Loucy (cell line): Measurements from ENCODE around the gene PHACTR3.

Source experiments
- H2AFZ ChIP-seq: fragments of 200-600 bp; sonication (generic); 2 replicates; pipeline ENCODE4 v1.6.0; 2016; ENCODE audit warnings: antibody characterized with exemption, mild to moderate bottlenecking, low read length, moderate library complexity
- H3F3A ChIP-seq: fragments of 200-600 bp; 2 replicates; pipeline ENCODE4 v1.6.0; 2016; ENCODE audit warnings: antibody characterized with exemption, low read depth, mild to moderate bottlenecking
- H3K27me3 ChIP-seq: fragments of 200-600 bp; sonication (generic); 2 replicates; pipeline ENCODE4 v1.6.1; 2014; ENCODE audit warnings: low read length, mild to moderate bottlenecking; ENCODE audit not compliant: insufficient read depth, poor library complexity, severe bottlenecking
- H3K36me3 ChIP-seq: fragments of 200-600 bp; sonication (generic); 2 replicates; pipeline ENCODE4 v1.6.1; 2016; ENCODE audit warnings: low read length; ENCODE audit not compliant: insufficient read depth
- H3K4me1 ChIP-seq: fragments of 200-600 bp; sonication (generic); 2 replicates; pipeline ENCODE4 v1.5.1; 2014; ENCODE audit warnings: low read length, mild to moderate bottlenecking; ENCODE audit not compliant: insufficient read depth, poor library complexity, severe bottlenecking
- H3K4me2 ChIP-seq: fragments of 200-600 bp; sonication (generic); 2 replicates; pipeline ENCODE4 v1.6.0; 2014; ENCODE audit warnings: antibody characterized with exemption, low read length, low read depth, mild to moderate bottlenecking; ENCODE audit not compliant: poor library complexity, severe bottlenecking
- H3K4me3 ChIP-seq: fragments of 200-600 bp; sonication (generic); 2 replicates; pipeline ENCODE4 v1.5.1; 2014; ENCODE audit warnings: low read length, mild to moderate bottlenecking, mixed read lengths; ENCODE audit not compliant: poor library complexity, severe bottlenecking
- H3K79me2 ChIP-seq: fragments of 200-600 bp; sonication (generic); 2 replicates; pipeline ENCODE4 v1.6.1; 2014; ENCODE audit warnings: low read length; ENCODE audit not compliant: insufficient read depth
- H3K9ac ChIP-seq: fragments of 200-600 bp; sonication (generic); 2 replicates; pipeline ENCODE4 v1.6.0; 2014; ENCODE audit warnings: mild to moderate bottlenecking, low read depth, low read length, moderate library complexity; ENCODE audit not compliant: poor library complexity, severe bottlenecking
- H3K9me2 ChIP-seq: fragments of 200-600 bp; sonication (generic); replicated peaks from 2 replicates; pipeline ENCODE4 v1.6.1; 2016; ENCODE audit warnings: low read depth, low read length, mixed read lengths
- H3K9me3 ChIP-seq: fragments of 200-600 bp; sonication (generic); 2 replicates; pipeline ENCODE4 v1.6.1; 2014; ENCODE audit warnings: mild to moderate bottlenecking, antibody characterized with exemption, low read length, low read depth; ENCODE audit not compliant: insufficient read depth
- H4K20me1 ChIP-seq: fragments of 200-600 bp; sonication (generic); 2 replicates; pipeline ENCODE4 v1.6.0; 2014; ENCODE audit warnings: antibody characterized with exemption, low read length, mild to moderate bottlenecking; ENCODE audit not compliant: insufficient read depth, poor library complexity, severe bottlenecking
- EZH2phosphoT487 ChIP-seq: fragments of 200-600 bp; IDR thresholded peaks from 2 replicates; pipeline ENCODE4 v1.6.1; 2018; ENCODE audit warnings: antibody characterized with exemption, mild to moderate bottlenecking, moderate library complexity, borderline replicate concordance
- TF ChIP-seq, protein P1 (sequence below): fragments of 200-600 bp; sonication (generic); conservative IDR thresholded peaks from 2 replicates; pipeline ENCODE4 v1.5.1; 2014; ENCODE audit warnings: mild to moderate bottlenecking, antibody characterized with exemption, low read length

Gene PHACTR3

DNA sequence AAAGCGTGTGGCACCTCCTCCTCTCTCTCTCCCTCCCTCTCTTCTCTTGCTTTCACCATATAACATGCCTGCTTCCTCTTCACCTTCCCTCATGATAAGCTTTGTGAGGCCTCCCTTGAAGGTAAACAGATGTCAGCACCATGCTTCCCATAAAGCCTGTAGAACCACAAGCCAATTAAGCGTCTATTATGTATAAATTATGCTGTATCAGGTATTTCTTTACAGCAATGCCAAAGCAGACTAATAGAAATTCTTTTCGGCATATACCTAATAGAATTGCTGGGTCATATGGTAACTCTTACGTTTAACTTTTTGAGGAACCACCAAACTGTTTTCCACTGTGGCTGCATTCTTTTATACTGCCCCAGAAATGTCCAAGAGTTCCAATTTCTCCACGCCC lies 254.1 kb downstream of the PHACTR3 start:
- no peaks in the 10 kb centered on the region for H3K79me2 ChIP-seq
- H3K9ac ChIP-seq: no peak overlapping the region
- no peak overlapping the region for H3K4me3 ChIP-seq
- H3K36me3 ChIP-seq: peaks cover 9% of the 10 kb centered on the region; the same call in 1 of the 2 replicates
- no peak overlapping the region for H3K4me2 ChIP-seq
- no peaks in the 10 kb centered on the region for H3K9me2 ChIP-seq
- H3F3A ChIP-seq: no peaks in the 10 kb centered on the region
- no peaks in the 10 kb centered on the region; the same call in 1 of the 2 replicates for H3K9me3 ChIP-seq
- H3K27me3 ChIP-seq: no peaks in the 10 kb centered on the region
- TF ChIP-seq, protein P1, sequence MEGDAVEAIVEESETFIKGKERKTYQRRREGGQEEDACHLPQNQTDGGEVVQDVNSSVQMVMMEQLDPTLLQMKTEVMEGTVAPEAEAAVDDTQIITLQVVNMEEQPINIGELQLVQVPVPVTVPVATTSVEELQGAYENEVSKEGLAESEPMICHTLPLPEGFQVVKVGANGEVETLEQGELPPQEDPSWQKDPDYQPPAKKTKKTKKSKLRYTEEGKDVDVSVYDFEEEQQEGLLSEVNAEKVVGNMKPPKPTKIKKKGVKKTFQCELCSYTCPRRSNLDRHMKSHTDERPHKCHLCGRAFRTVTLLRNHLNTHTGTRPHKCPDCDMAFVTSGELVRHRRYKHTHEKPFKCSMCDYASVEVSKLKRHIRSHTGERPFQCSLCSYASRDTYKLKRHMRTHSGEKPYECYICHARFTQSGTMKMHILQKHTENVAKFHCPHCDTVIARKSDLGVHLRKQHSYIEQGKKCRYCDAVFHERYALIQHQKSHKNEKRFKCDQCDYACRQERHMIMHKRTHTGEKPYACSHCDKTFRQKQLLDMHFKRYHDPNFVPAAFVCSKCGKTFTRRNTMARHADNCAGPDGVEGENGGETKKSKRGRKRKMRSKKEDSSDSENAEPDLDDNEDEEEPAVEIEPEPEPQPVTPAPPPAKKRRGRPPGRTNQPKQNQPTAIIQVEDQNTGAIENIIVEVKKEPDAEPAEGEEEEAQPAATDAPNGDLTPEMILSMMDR: no peak
- no peak for TF ChIP-seq EZH2phosphoT487
- H4K20me1 ChIP-seq: no peaks in the 10 kb centered on the region
- no peak overlapping the region for H2AFZ ChIP-seq
- no peaks in the 10 kb centered on the region for H3K4me1 ChIP-seq

DNA sequence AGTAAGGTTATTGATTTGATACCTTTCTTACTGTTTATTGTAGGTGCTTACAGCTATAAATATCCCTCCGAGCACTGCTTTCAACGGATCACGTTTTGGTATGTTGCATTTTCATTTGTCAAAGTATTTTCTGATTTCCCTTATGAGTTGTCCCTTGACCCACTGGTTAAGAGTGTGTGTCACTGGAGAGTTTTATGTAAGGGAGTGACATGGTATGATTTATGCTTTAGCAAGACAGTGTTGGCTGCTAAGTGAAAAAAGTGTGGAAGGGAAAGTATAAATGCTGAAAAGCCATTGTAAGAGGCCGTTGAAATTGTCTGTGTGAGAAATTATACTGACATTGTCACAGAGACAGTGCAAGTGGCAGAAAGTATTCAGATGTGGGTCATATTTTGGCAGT lies 257.1 kb downstream of the PHACTR3 start:
- TF ChIP-seq, protein P1: no peak
- TF ChIP-seq EZH2phosphoT487: no peak
- Histone ChIP-seq H3K9me2 (no peaks in the 10 kb centered on the region), H3K36me3 (no peaks in the 10 kb centered on the region), H3F3A (no peaks in the 10 kb centered on the region), H3K4me2 (no peak overlapping the region), H3K9ac (no peak overlapping the region), H3K9me3 (no peaks in the 10 kb centered on the region; the same call in 1 of the 2 replicates), H3K27me3 (no peaks in the 10 kb centered on the region), H4K20me1 (no peaks in the 10 kb centered on the region), H3K4me3 (no peak overlapping the region), H3K79me2 (no peaks in the 10 kb centered on the region), H2AFZ (no peak overlapping the region), H3K4me1 (no peaks in the 10 kb centered on the region)

DNA sequence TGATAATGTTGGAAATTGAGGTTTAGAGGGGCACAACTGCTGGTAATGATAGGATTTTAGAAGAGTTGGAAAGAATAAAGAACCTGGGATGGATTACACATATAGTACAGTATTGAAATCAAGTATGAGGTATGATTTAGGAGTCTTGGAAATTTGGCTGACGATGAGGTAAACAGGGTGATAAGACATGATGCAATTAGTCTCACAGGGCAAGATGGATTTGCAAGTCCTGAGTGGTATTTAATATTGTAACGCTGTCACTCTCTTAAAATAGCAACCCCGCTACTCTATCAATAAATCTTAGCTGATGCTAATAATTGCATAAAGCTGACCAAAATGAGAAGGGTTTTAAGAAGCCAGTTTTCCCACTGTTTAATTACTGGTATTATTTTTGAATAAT lies 258.7 kb downstream of the PHACTR3 start:
- Histone ChIP-seq H3F3A (no peaks in the 10 kb centered on the region), H3K36me3 (no peaks in the 10 kb centered on the region), H3K9me2 (no peaks in the 10 kb centered on the region), H3K4me1 (no peaks in the 10 kb centered on the region), H4K20me1 (no peaks in the 10 kb centered on the region), H3K9me3 (no peaks in the 10 kb centered on the region), H3K9ac (no peak overlapping the region), H3K79me2 (no peaks in the 10 kb centered on the region), H3K4me2 (no peak overlapping the region), H2AFZ (no peak overlapping the region), H3K4me3 (no peak overlapping the region), H3K27me3 (no peaks in the 10 kb centered on the region)
- TF ChIP-seq EZH2phosphoT487: no peak
- TF ChIP-seq, protein P1: no peak
